Stimulated activated CD4-positive, alpha-beta T cell treated with anti-CD3 and anti-CD28 coated beads, Interleukin-4, amount 100 ng/mL, for 24 hours (primary cell): ENCODE data around the gene MTHFSD.

Source experiments
- DNase-seq: peaks from one replicate; pipeline ENCODE4 v3.0.0-alpha.2; 2020

Gene MTHFSD

DNA sequence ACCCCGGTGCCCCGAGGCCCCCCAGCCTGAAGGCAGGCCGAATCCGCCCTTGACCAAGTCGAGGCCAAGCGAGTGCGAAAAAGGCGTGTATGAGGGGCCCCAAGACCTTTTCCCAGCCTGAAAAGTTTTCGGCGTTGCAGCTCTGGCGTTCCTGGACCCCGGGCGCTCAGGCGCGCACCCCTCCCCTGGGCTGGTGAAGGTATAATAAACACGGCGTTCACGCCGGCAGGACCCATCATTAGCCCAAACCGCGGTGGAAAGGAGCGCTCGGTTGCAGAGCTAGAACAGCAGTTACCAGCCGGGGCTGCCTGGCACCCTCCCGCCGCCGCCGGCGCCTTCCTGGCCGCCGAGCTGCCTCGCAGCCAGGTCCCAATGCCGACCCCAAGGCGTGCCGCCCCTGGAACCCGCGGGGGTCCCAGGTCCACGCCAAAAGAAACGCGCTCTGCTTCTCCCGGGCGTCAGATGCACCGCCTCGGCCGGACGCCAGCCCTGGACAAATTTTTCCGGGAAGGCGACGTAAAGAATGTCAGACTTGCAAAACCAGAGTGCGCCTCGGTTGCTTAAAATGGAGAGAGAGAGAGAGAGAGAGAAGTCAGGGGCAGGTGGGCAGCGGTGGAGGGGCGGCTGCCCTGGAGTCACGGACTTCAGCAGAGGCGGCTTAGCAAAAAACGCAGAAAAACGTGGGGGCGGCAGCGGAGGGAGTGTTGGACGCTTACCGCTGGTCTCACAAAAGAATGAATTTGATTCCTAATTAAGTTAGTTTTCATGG, 56.2 kb downstream of the MTHFSD start:
- no peak for DNase-seq

- DNase-seq, result no peak
These were observed 56.8 kb downstream of the MTHFSD start for GRCh38 chr16:86498155-86498670.

- no peak for DNase-seq
These were observed 57.4 kb downstream of the MTHFSD start for GRCh38 chr16:86497551-86498021.

DNA sequence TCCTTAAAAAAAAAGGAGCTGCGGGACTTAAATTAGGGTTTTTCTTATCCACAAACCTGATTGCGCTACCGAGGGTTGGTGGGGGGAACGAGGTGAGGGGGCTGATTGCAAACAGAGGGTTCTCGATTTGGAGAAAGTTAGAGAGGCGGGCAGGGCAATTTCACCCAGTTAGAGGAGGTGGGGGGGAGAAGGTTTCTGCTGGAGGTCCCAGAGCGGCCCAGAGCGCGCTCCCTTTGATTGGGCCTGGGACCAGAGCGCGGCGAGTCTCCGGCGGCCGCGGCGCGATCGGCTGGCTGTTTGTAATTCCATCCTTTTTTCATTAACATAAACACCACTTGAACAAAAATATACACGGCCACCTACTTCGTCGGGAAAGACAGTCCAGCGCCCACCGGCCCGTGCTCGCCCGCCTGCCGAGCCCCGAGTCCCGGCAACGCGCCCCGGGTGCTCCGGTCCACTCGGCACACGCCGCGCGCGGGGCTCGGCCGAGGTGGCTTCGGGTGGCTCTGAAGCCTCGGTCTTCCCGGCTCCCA, 58.0 kb downstream of the MTHFSD start:
- no peak for DNase-seq

GRCh38 chr16:86496262-86496928, 58.6 kb downstream of the MTHFSD start:
- no peak for DNase-seq

DNA sequence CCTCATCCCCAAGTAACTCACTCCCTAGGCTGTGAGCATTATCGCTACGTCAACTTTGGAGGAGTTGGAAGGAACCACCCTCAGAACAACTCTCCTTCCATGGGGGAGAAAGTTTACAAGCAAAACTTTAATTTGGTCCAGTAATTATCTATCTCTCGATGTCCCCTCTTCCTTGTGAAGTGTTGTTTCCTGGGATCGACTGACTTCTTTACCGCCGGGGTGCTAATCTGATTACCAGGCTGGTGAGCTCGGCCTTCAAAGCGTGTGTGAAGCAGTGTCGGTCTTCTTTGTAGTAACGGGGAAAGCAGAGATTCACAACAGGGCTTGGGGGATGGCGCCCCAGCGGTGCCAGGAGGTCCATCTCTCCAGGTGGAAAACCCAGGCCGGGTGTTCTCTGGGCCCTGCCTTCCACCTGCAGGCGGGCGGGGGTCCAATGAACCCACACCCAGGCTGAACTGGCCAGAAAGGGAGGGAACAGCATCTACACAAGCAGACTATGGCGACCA, 59.2 kb downstream of the MTHFSD start:
- no peak for DNase-seq

- DNase-seq, result no peak
These were observed 59.7 kb downstream of the MTHFSD start for GRCh38 chr16:86495357-86495701.

GRCh38 chr16:86494565-86495356, 60.3 kb downstream of the MTHFSD start:
- DNase-seq, result no peak

DNA sequence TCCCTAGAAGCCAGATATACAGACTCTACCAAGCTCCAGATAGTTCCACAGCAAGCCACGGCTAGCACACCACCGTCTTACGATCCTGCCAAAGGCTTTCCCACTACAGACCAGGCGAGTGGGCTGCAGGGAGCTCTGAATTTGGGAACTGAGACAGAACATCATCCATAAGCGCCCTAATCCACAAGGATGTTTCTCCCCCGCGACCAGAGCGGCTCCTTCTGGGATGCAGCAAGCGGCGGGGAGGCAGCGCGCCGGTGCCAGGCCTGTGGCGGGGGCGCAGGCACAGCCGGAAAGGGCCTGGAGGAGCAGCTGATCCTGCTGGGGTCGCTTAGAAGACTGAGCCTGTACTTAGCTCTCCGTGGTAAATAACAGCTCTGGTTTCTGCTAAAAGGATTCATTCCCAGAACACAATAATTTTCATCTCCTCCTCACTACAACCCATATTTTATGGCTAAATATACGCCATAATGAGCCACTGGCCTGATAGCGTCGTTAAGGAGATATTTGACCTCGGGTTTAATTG, 60.9 kb downstream of the MTHFSD start:
- DNase-seq, result no peak

DNA sequence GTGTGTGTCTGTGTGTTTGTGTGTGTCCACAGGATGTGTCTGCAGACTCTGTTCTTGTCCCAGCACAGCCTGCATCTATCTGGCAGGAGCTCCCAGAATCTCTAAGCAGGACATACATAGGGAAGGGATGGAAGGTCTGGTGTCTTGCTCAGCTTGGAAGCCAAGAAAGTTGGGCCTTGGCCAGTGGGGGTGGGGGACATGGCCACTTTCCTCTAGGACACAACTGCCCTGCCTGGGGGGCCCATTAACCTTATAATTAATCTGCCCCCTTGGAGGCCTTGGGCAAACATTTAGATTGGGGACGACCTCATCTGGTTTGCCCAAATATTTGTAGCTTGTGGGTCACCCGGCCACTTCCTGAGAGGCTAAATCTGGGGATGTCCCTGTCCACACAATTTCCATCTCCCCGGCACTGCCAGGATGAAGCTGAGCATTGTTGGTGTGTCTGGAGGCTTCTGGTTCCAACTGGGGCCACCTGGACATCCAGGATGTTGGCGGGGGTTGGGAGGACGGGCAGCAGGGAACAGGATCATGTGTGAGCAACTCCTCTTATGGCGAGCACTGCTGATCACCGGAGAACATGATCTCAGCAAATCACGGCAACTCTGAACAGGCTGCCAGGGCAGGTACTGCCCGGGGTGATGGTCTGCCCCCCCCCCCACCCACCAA, 61.9 kb downstream of the MTHFSD start:
- DNase-seq, result no peak

DNA sequence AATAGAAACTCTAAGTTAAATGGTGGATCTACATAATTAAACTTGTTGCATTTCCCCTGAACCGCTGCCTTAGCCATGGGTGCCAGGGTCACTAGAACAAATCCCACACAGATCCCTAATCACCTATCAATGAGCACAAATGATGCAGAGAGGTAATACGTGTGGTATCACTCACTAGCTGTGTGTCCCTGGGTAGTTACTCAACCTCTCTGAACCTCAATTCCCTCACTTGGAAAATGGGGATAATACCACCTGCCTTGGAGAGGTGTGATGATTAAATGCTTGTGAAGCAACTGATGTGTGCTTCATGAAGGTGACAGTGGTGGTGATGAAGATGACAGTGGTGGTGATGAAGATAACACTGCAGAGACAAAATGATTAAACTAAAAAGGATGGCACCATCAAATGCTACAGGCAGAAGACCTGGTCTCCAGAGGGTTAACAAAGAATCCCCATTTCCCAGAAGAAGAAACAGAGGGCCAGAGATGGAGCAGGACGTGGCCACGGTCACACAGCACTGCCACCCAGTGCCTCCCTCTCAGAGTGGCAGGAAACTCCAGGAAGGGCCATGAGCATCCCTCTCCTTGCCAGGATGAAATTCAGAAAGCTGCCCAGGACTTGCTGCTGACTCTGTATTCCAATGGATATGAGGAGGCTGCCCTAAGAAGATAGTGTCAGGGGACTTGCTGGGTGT, 62.6 kb downstream of the MTHFSD start:
- DNase-seq, result no peak

DNA sequence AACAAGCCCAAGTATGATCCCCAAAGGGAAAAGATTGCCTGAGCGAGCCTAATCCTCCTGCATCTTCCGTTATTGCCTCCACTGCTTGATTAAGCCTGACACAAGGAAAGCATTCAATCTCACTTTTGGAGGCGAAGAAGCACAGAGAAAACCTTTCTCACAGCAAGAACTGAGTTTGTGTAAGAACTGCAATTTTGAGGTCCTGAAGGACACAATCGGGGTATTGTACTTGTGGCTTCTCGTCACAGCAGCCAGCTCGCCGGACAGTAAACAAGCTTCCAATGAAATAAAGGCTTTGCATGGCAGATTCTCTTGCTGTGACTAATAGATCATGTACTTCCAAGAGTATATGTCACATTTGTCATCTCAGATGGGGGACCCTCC, 63.4 kb downstream of the MTHFSD start:
- no peak for DNase-seq

GRCh38 chr16:86490859-86491639, 64.0 kb downstream of the MTHFSD start:
- DNase-seq, result no peak

DNA sequence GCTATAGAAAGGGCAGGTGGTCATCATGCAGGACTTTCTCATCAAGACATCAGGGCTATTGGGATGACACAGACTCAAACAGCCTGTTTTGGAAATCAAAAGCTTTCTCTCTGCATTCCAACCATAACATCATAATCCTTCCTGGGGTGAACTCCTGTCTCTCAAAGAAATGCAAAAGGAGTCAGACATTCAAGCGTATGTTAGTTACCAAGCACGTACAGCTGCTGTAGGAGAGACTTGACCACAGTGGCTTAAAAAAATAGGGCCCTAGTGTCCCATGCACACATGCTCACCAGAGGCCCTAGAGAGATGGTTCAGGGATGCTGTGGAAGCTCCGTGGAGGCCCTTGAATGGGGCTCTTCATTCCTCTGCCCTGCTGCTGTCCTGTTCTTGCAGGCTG, 69.3 kb downstream of the MTHFSD start:
- no peak for DNase-seq

GRCh38 chr16:86484240-86484639, 70.8 kb downstream of the MTHFSD start:
- DNase-seq, result no peak

- DNase-seq, result no peak
These were observed 73.4 kb downstream of the MTHFSD start for GRCh38 chr16:86481607-86482006.

DNA sequence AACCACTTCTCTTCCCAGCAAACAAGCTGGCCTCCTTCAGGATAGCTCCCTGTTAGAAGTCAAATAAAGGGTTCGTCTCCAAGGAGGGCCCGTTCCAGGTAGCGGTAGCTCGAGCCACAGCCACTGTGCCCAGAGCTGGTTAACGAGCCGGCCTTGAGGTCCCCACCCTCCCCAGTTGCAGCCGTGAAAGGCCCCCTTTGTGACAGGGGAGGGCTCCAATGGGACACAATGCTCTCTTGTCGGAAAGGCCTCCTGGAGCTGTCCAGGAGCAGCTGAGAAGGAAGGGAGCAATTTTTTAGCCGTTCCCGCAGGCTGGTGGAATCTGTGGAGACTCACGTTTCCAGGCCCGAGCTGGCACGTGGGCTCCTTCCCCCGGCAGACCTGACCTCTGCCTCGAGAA, 74.6 kb downstream of the MTHFSD start:
- DNase-seq, result no peak
